Cardiac fibroblast (primary cell): ENCODE results near the gene HCRTR2.
"Not testable (repeated sequence)": the region's sequence is repeated elsewhere in the genome, so short reads cannot be mapped to it uniquely, and the experiment has no call there.

Experiments
- DNase-seq, 2 donors: peaks; one replicate each; pipeline versions ENCODE4 v3.0.0 to v3.0.0-alpha.2; 2010; ENCODE audit warnings: low read depth in 2 of 2
- H3K4me3 ChIP-seq, 2 donors: replicated peaks in 1 of 2; 1 replicate in 1 of 2; 2 replicates in 1 of 2; pipeline ENCODE4 v1.5.1; 2011; ENCODE audit warnings: low read depth in 2 of 2, low read length in 2 of 2, mild to moderate bottlenecking in 2 of 2, moderate library complexity in 1 of 2
- TF ChIP-seq, protein P1 (sequence below): IDR thresholded peaks from one replicate; pipeline ENCODE4 v1.5.1; 2011; ENCODE audit warnings: low read depth, mild to moderate bottlenecking, low read length, inconsistent platforms

The HCRTR2 gene

DNA sequence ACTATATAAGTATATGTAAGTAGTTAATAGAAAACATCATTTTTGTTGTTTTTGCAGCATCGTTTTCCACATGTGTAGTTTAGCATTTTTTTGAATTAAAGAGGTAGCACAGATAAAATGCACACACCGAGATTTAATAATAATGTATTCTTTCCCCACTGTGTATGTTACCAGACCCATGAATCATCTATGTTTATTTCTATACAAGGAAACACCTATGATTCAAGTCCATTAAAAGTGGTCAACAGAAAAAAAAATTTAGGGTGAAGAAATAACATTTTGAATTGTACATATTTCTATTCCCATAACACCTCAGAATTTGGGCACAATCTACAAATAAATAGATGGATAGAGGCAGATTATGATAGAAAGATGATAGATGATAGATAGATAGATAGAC lies 31.7 kb upstream of the HCRTR2 start:
- DNase-seq, result no peak
- H3K4me3 ChIP-seq, result no peak overlapping the region
- TF ChIP-seq, protein P1, sequence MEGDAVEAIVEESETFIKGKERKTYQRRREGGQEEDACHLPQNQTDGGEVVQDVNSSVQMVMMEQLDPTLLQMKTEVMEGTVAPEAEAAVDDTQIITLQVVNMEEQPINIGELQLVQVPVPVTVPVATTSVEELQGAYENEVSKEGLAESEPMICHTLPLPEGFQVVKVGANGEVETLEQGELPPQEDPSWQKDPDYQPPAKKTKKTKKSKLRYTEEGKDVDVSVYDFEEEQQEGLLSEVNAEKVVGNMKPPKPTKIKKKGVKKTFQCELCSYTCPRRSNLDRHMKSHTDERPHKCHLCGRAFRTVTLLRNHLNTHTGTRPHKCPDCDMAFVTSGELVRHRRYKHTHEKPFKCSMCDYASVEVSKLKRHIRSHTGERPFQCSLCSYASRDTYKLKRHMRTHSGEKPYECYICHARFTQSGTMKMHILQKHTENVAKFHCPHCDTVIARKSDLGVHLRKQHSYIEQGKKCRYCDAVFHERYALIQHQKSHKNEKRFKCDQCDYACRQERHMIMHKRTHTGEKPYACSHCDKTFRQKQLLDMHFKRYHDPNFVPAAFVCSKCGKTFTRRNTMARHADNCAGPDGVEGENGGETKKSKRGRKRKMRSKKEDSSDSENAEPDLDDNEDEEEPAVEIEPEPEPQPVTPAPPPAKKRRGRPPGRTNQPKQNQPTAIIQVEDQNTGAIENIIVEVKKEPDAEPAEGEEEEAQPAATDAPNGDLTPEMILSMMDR, result no peak

DNA sequence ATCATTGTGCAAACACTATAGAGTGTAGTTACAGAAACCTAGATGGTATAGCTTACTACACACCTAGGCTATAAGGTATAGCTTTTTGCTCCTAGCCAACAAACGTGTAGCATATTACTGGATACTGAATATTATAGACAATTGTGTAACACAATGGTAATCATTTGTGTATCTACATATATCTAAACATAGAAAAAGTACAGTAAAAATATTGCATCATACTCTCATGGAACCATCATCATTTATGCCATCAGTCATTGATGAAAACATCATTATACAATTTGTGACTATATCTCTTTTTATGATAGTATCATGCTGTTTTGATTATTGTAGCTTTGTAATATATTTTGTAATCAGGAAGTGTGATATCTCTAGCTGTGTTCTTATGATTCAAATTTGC lies 21.0 kb upstream of the HCRTR2 start:
- no peak for DNase-seq
- H3K4me3 ChIP-seq, result no peak overlapping the region
- TF ChIP-seq, protein P1, result no peak

DNA sequence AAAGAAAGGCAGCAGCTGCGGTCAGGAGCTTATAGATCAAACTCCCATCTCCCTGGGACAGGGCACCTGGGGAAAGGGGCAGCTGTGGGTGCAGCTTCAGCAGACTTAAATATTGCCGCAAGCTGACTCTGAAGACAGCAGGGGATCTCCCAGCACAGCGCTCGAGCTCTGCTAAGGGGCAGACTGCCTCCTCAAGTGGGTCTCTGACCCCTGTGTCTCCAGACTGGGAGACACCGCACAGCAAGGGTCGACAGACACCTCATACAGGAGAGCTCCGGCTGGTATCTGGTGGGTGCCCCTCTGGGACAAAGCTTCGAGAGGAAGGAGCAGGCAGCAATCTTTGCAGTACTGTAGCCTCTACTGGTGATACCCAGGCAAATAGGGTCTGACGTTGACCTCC lies 15.5 kb upstream of the HCRTR2 start:
- DNase-seq, H3K4me3 ChIP-seq: not testable (repeated sequence)

DNA sequence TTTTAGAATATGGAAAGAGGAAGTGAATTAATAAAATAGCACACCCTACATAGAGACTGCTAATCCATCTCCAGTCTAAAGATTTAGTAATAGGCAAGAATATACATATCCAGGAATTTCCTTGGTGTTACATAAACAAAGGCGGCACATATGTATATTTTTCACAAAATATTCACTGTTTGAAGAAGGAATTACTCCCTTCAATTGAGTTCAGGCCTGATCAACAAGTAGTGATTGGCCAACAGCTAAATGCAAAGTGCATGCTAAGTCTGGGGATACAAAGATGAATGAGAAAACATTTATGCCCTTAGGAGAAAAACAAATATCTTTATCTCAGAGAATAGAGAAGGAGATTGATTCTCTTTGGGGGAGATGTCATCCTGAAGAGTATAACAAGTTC lies 6.5 kb upstream of the HCRTR2 start:
- H3K4me3 ChIP-seq, result no peak overlapping the region
- TF ChIP-seq, protein P1, result no peak

DNA sequence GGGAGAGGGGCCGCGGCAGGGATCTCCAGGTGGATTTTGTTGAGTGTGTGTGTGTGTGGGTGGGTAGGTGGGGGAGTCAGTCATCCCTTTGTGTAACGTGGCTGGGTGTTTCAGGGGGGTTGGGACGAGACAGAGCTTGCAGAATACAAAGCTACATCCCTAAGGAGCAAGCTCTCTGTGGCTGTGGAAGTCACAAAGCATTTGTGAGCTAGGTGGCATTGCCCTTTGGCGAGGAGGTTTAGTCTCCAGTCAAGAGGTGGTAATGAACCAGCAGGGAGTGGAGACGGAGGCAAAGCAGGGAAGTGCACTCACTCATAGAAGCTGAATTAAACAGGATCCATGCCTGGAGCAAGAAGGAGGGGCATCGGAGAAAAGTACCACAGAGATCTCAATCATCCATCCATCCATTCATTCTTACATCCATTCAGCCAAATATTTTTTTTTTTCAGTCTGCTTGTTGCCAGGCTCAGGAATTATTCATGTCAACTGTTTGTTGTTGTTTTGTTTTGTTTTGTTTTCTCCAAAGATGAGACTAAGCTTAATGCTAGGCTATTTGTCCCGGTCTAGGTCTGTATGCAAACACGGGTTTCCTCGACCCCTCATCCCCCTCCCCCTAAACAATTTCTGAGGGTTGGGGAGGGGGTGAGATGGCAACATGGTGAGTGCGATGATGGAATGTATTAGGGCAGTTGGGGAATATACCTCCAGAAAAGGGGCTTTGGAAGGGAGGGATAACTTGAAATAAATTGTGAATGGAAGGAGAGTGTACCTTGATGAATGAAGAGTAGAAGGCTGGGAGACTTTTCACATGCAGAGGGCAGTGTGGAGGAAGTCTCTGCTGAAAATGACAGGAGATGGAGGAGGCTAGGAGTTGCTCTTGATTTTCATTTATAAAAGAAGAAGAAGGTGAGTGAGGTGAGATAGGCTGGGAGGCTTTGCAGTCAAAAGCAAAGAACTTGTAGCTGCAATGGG lies 1.0 kb downstream of the HCRTR2 start:
- TF ChIP-seq, protein P1, result no peak
- DNase-seq, result no peak
- no peak overlapping the region for H3K4me3 ChIP-seq

More for the DNA sequence above, 6.5 kb upstream of the HCRTR2 start:
- no peak for DNase-seq

DNA sequence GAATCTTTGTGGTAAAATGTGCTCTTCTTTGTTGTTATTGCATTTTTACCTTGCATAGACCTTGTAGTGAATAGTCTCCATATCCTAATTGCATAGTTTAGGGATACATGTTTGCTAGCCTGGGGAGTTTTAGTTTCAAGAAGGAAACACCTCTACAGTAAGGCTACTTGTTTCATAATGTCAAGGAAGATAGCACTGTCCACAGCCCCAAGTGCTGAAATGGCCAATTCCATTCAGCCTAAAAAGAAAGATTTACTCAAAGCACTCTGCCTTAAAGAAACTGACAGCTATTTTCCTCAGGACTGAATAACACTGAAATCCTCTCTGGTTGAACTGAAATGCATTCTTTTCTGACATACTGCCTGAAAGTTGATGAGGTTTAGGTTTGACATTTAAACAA lies 2.6 kb downstream of the HCRTR2 start:
- TF ChIP-seq, protein P1, result no peak
- no peak overlapping the region for H3K4me3 ChIP-seq
- peak; percentile 1 to 25 for DNase-seq

DNA sequence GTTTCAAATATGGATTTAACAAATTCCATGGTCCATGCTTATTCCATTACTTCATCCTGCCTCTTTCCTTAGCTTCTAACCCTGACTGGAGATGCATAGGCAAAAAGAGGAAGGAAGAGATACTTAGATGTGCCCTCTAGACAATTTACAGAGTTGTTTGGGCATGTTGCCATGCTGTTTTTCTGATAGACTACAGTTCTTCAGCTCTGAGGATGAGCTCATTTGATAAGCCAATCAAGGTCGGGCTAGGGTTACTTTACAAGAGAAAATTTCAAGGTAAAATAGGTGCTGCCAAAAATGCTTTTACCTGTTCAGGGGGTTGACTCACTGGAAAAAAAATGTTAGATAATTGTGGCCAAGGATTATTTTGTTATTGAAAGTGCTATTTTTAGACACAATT lies 5.9 kb downstream of the HCRTR2 start:
- no peak for DNase-seq
- H3K4me3 ChIP-seq, result no peak overlapping the region
- TF ChIP-seq, protein P1, result no peak
